ENCODE results near the gene SPDYE3.
"Not testable (repeated sequence)": the region's sequence is repeated elsewhere in the genome, so short reads cannot be mapped to it uniquely, and the experiment has no call there.

SPDYE3 gene

DNA sequence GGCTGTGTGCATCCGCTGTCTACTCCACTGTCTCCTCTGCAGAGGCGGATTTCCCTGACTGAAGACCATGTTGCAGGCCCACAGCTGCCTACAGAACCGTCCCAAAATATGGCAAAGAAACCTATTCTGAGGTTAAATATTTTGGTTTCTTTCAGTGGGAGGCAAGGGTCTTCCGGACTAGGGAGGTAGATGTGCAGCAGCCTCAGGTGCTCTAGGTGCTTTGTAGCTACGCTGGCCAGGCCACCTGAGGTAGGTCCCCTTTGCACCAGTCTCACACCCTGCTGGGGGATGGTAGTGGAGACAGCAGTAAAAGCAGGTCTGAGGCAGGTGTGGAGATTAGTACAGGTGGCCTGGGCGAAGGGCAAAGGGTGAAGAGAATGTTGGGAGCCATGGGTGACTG lies 42.3 kb downstream of the SPDYE3 start:
- DNase-seq (ENCODE audit: low read depth) = no peak

GRCh38 chr7:100351657-100352058 lies 44.2 kb downstream of the SPDYE3 start:
- DNase-seq (ENCODE audit: low read depth) = no peak

- DNase-seq (ENCODE audit: low read depth) = not testable (repeated sequence)
Measured at GRCh38 chr7:100352230-100352781, 44.8 kb downstream of the SPDYE3 start.

- DNase-seq (ENCODE audit: low read depth) = no peak
Measured at GRCh38 chr7:100352984-100353684, 45.6 kb downstream of the SPDYE3 start.

- no peak for DNase-seq (ENCODE audit: low read depth)
Measured at GRCh38 chr7:100353685-100354330, 46.3 kb downstream of the SPDYE3 start.

DNA sequence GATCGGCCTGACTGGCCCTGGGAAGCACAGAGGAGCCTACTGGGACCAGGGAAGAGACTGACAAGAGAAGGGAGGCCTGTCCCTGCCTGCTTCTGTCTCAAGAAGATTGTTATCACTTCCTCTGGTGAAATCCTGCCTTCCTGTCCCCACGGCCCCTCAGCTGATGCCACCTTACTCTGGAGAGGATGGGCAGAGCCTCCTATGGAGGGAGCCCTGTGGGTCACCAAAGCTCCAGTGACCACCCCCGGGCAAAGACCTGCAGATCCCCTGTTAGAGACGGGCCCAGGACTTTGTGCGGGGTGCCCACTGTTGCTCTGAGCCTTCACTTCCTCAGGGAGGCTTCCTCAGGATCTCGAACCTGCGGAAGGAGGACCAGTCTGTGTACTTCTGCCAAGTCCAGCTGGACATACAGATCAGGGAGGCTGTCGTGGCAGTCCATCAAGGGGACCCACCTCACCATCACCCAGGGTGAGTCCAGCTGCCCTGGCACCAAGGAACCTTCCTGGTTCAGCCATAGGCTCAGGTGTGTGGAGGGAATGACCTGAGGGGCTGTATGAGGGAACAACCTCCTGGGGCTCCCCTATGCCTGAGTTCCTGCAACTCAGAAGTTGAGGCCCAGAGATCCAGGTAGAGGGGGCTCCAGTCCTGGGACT lies 49.0 kb downstream of the SPDYE3 start:
- no peak for DNase-seq (ENCODE audit: low read depth)

DNA sequence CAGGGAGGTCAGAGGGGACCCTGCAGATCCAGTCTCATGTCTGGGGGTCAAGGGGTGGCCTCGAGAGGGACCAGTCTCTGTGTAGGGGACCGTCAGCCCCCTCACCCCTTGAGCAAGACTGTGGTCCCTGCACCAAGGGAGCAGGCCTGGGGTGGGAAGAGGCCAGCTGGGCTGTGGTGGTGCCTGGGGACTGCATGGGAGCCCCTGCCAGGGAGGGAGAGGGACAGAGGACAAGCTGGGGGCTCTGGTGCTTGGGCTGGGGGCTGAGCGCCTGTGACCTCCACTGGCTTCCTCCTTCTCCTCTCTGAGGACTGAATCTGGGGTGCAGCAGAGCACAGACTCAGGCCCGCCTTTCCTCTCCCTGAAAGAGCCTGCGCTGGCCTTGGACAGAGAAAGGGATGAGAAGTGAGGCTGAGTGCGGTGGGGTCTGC lies 49.6 kb downstream of the SPDYE3 start:
- no peak for DNase-seq (ENCODE audit: low read depth)

DNA sequence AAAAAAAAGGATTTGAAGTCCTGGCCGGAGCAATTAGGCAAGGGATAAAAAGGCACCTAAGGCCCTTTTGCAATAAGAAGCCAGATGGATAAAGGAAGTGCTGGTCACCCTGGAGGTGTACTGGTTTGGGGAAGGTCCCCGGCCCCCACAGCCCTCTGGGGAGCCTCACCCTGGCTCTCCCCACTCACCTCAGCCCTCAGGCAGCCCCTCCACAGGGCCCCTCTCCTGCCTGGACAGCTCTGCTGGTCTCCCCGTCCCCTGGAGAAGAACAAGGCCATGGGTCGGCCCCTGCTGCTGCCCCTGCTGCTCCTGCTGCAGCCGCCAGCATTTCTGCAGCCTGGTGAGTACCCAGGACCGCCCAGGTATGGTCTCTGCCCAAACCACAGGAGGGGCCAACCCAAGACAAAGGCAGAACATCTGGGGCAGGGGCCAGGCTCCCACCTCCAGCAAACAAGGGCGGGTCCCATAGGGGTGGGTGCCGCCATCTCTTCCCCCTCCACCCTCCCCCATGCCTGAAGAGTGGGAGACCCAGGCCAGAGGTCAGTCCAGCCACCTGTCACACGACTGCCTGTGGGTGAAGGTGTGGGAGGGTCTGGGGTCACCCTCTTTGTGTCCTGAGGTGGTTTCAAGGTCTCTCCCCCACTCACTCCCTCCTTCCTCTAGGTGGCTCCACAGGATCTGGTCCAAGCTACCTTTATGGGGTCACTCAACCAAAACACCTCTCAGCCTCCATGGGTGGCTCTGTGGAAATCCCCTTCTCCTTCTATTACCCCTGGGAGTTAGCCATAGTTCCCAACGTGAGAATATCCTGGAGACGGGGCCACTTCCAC lies 50.7 kb downstream of the SPDYE3 start, which contains the start of gene PILRB:
Gene PILRB, plus strand, starts transcription at position 91 of the 830 bp plus-strand sequence. Its CDS starts 186 bp downstream, at position 277.
- DNase-seq (ENCODE audit: low read depth) = no peak

- DNase-seq (ENCODE audit: low read depth) = no peak
Measured at GRCh38 chr7:100358857-100359212, 51.3 kb downstream of the SPDYE3 start.

GRCh38 chr7:100360135-100360854 lies 52.8 kb downstream of the SPDYE3 start:
- DNase-seq (ENCODE audit: low read depth) = no peak

- DNase-seq (ENCODE audit: low read depth) = no peak
Measured at GRCh38 chr7:100363098-100363497, 55.6 kb downstream of the SPDYE3 start.

- DNase-seq (ENCODE audit: low read depth) = not testable (repeated sequence)
Measured at GRCh38 chr7:100363797-100364196, 56.3 kb downstream of the SPDYE3 start.

GRCh38 chr7:100364480-100364879 lies 57.0 kb downstream of the SPDYE3 start:
- DNase-seq (ENCODE audit: low read depth) = no peak

DNA sequence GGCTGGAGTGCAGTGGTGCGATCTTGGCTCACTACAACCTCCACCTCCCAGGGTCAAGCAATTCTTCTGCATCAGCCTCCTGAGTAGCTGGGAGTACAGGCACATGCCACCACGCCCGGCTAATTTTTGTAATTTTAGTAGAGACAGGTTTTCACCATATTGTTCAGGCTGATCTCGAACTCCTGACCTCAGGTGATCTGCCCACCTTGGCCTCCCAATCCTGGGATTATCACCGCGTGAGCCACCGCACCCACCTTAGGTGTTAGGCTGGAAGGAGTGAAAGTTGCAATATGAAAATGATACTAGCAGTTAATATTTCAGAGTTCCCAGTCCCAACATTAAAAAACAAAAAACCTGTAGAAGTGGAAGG lies 58.5 kb downstream of the SPDYE3 start:
- not testable (repeated sequence) for DNase-seq (ENCODE audit: low read depth)

- no peak for DNase-seq (ENCODE audit: low read depth)
Measured at GRCh38 chr7:100366411-100367250, 59.1 kb downstream of the SPDYE3 start.

DNA sequence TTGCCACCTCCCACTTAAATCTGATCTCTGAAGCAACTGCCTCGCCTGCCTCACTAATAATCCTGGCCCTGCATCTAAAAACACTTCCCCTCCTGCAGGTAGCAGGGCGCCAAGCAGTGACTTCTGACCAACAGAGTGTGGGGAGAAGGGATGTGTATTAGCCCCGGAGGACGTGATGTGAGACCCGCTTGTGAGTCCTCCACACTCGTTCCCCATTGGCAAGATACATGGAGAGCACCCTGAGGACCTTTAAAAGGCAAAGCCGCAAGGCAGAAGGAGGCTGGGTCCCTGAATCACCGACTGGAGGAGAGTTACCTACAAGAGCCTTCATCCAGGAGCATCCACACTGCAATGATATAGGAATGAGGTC lies 59.7 kb downstream of the SPDYE3 start:
- no peak for DNase-seq (ENCODE audit: low read depth)

- no peak for DNase-seq (ENCODE audit: low read depth)
Measured at GRCh38 chr7:100367676-100368613, 60.4 kb downstream of the SPDYE3 start.

DNA sequence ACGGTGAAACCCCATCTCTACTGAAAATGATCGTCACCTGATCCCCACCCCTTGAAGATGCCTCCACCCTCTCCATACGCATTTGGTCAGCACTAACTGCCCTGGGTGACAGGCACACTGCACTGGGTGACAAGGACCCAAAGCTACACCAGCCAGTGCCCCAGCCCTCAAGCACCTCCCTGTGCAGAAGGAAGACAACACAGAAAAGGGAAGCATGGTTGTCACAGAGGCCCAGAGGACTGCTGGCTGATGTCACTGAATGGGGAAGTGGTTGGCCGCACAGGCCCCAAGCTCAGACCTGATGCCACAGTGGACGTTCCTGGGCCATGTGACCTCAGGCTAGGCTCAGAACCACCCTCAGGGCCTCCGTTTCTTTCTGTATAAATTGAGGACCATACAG lies 61.6 kb downstream of the SPDYE3 start:
- DNase-seq (ENCODE audit: low read depth) = no peak

DNA sequence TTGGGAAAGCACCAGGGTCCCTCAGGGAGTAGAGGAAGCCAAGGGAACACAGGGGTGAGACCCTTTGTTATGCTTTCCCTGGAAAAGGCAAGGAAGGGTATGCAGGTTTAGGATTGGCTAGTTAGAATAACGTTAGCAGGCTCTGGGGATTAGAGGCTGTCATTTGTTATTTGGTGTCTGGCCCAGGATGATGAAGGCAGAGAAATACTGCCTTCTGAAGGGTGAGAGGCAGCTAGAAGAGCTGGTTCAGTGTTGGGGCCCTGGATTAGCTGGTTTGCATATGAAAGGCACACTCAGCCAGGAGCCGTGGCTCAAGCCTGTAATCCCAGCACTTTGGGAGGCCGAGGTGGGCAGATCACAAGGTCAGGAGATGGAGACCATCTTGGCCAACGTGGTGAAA lies 62.8 kb downstream of the SPDYE3 start:
- DNase-seq (ENCODE audit: low read depth) = no peak
